Stimulated activated CD4-positive, alpha-beta T cell treated with anti-CD3 and anti-CD28 coated beads, TNF-alpha, amount 100 ng/mL, for 4 hours (primary cell): ENCODE data around the gene PRPSAP1.

Source experiments
- DNase-seq, 3 experiments: peaks; one replicate each; pipeline ENCODE4 v3.0.0-alpha.2; 2020; ENCODE audit warnings: low read depth in 3 of 3

PRPSAP1 gene

GRCh38 chr17:76383546-76384221, 30.0 kb upstream of the PRPSAP1 start:
- DNase-seq: peak; percentile 29 to 57 (median 37)

- peak in 1 of 3 experiments; percentile 40 for DNase-seq
These were observed 29.3 kb upstream of the PRPSAP1 start for GRCh38 chr17:76382803-76383545.

- peak in 1 of 3 experiments; percentile 9 for DNase-seq
These were observed 28.7 kb upstream of the PRPSAP1 start for GRCh38 chr17:76382351-76382802.

DNA sequence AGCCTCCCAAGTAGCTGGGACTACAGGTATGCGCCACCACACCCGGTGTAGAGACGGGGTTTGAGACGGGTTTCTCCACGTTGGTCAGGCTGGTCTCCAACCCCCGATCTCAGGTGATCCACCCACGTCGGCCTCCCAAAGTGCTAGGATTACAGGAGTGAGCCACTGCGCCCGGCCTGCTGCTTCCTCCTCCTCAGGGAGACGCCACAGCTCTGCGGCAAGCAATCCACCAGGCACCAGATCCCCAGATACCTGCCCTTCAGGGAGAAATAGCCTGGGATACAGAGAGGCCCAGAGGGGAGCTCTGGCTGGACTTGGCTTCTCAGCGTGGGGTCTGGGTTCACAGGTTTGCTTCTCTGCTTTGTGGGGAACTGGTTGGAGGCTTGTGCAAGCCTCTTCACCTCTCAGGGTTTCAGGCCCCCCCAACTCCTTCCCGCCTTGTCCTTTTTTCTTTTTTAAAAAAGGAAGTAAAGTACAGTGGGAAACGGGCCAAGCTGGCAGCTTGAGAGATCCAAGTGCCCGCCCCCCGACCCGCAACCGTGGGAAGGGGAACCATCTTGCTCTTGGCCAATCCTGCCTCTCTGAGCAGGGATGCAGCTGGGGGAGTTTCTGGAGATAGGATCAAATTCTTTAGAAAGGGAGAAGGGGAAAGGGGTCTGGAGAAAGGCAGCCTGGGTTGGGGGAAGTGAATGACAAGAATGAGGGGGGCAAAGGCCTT, 28.1 kb upstream of the PRPSAP1 start:
- no peak for DNase-seq

DNA sequence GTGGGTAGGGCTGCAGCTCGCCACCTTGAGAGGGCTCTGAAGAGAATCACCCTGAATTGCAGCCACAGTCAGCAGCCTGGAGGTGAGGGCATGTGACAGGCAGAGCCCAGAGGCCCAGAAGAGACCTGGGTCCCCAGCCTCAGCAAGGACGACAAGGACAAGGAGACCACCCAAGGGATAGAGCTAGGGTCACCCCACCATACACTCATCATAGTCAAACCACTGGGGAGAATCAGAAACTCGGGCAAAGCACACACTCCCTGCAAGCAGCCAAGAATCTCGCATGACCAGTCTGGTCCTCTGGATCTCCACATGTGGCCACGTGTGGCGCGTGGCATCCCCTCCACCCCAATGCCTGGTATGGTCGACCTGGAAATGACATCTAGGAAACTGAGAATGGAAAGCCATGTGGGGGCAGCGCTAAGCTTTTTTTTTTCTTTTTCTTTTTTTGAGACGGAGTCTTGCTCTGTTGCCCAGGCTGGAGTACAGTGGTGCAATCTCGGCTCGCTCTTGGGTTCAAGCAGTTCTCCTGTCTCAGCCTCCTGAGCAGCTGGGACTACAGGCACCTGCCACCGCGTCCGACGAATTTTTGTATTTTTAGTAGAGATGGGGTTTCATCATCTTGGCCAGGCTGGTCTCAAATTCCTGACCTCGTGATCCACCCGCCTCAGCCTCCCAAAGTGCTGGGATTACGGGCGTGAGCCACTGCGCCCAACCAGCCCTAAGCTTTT, 26.1 kb upstream of the PRPSAP1 start:
- DNase-seq: no peak

- no peak for DNase-seq
These were observed 25.5 kb upstream of the PRPSAP1 start for GRCh38 chr17:76379275-76379641.

DNA sequence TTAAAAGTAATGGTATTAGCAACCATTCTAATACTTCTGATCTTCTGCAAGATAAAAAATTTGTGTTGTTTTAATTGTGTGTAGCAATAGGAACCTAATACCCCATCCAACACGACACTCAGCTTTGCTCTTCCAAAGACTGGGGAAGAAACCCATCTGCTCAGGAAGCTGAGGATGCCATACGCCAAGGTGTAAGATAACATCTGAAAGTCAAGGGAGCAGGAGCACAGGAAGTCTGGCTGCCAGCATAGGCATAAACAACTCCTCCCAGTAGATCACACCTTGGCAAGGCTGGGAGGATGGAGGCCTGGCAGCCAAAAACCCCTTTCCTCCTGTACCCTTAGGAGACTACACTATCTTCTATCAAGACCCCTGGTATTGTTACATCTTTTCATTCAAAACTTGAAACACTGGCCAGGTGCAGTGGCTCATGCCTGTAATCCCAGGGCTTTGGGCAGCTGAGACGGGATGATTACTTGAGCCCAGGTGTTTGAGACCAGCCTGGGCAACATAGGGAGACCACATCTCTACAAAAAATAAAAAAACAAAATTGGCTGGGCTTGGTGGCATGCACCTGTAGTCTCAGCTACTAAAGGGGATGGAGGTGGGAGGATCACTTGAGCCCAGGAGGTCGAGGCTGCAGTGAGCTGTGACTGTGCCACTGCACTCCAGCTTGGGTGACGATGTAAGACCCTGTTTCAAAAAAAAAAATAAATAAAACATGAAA, 25.0 kb upstream of the PRPSAP1 start:
- DNase-seq: no peak

DNA sequence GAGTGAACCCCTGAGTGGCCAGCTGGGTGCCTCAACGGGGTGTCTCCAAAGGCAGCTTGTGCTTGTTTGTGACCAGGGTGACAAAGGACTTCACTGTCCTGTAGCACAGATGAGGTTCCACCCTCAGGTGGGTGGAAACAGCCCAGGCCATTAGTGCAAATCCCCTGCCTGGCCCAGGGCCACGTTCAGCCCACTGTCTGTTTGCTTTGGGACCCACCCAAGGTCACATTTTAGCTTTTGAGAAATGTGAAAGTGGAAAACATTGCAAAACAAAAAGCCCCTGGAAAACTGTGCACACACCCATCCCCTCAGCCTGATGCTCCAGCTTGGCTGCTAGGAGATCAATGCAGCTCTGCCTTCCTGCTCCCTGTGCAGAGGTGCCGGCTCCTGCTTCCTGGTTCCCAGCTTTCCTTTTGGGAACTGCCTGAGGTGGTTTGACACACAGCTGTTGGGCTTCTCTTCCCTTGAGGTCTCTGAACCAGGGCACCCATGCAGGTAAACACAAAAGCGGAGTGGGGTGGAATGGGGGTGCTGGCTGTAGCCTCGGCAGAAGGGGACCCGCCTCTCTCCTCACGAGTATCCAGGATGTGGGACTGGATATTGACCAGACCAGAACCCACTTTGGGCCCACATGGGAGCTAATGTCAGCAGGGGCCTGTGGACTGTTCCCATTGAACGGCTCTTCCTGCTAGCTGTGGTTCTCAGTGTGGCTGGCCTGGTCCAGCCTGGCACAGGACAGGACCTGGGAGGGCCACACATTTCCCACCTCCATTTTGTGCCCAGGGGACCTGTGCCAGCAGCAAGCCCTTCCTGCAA, 22.8 kb upstream of the PRPSAP1 start:
- no peak for DNase-seq

DNA sequence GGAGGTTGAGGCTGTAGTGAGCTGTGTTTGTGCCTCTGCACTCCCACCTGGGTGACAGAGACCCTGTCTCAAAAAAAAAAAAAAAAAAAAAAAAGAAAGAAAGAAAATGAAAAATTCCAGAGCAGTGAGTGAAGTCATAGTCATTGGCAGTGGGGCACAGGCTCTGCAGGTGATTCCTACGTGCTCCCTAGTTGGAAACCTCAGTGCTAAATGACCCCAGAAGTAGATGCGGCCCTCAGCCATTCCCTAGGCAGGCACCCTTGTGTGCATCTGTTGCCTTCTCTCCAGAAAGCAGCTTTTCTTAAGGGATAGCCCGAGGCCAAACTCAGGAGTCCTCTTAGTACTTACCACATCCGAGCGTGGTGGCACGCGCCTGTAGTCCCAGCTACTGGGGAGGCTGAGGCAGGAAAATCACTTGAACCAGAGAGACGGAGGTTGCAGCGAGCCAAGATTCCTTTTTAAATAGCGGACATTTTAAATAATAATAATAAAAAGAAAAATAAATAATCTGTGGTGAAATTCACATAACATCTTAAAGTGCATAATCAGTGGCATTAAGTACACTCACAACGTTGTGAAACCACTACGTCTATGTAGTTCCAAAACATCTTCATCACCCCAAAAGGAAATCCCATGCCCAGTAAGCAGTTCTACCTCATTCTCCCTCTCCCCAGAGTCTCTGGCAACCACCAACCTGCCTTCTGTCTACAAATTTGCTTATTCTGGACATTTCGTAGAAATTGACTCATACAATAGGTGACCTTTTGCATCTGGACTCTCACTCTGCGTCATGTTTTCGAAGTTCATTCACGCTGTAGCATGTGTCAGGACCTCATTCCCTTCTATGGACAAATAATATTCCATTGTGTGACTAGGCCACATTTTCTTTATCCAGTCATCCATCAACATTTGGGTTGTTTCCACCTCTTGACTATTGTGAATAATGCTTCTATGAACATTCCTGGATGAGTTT, 18.2 kb upstream of the PRPSAP1 start:
- DNase-seq: no peak

GRCh38 chr17:76370261-76370993, 16.7 kb upstream of the PRPSAP1 start:
- DNase-seq: no peak

DNA sequence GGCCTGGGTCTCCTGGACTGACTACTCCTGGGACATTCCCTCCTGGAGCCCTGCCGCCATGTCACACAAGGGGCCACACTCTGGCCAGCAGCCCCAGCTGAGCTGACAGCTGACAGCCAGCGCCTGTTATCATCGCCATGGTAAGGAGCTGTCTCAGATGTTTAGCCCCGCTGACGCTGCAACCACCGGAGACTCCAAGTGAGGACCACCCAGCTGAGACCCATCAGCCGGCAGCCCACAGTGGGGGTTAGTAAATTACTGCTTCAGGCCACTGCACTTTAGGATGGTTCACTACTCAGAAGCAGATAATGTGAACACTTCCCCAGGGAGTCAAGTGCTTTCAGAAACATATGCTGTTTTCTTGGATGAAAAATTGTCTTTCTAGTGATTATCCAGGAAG, 16.1 kb upstream of the PRPSAP1 start:
- no peak for DNase-seq

DNA sequence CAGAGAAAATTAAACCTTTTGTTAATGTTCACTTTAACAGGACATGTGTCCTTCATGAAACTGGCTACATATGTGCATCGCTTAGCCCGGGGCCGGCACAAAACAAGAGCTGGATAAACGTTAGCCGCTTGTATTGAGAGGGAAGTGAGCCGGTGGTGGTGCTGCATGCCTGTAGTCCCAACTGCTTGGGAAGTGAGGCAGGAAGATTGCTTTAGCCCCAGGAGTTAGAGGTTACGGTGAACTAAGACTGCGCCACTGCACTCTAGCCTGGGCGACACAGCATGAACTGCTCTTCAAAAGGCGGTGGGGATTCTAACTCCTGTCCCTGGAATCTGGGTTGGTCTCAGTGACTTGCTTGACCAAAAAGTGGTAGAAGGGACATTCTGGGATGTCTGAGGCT, 15.7 kb upstream of the PRPSAP1 start:
- no peak for DNase-seq

DNA sequence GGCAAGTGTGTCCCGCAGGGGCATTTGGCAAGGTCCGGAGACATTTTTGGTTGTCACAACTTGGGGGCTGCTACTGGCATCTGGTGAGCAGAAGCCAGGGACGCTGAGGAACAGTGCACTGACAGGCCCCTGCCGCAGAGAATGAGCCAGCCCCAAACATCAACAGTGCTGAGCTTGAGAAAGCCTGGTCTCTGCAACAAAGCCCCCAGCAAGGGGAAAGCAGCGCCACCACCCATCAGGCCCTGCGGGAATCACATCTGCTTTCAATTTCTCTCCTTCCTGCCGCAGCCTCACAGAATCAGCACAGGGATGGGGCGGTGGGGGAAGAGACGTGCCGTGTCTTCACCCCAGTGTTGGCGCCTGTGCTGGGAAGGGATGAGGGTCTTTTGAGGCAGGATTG, 14.8 kb upstream of the PRPSAP1 start:
- no peak for DNase-seq

- DNase-seq: no peak
These were observed 13.9 kb upstream of the PRPSAP1 start for GRCh38 chr17:76367642-76368041.

DNA sequence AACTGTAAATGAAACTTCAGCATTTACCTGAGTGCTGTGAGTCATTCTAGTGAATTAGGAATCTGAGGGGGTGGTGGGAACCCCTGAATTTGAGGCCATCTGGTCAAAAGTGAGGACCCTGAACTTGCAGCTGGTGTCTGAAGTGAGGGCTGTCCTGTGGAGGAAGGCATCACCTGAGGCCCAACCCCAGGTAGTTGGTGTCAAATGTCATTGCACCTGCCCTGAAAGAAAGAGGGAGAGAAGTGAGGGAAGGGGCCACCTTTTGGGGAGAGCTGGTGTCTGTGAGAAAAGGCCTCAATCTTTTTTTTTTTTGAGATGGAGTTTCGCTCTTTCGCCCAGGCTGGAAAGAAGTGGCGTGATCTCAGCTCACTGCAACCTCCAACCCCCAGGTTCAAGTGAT, 12.5 kb upstream of the PRPSAP1 start:
- DNase-seq: no peak

- no peak for DNase-seq
These were observed 11.7 kb upstream of the PRPSAP1 start for GRCh38 chr17:76365256-76365903.

DNA sequence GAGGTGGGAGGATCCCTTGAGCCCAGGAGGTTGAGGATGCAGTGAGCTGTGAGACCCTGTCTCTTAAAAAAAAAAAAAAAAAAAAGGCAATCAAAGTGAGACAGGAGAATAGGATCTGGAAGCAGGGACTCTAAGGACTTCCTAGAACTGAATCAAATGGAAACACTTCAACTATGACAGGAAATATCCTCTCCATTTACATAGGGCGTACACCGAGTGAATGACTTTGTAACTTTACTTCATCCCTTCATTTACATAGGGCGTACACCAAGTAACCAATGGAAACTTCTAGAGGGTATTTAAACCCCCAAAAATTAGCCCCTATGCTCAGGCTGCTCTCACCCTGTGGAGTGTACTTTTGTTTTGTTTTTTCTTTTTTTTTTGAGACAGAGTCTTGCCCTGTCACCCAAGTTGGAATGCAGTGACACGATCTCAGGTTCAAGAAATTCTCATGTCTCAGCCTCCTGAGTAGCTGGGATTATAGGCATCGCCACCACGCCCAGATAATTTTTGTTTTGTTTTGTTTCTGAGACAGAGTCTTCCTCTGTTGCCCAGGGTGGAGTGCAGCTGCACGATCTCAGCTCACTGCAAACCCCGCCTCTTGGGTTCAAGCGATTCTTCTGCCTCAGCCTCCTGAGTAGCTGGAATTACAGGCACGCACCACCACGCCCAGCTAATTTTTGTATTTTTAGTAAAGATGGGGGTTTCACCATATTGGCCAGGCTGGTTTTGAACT, 9.6 kb upstream of the PRPSAP1 start:
- no peak for DNase-seq
